NCI-H446 (cell line): Measurements from ENCODE around the gene DDX59.

Source experiments
- DNase-seq, 2 experiments: peaks; one replicate each; lab custom pipeline; 2025; lab: John Stamatoyannopoulos, UW

DDX59 gene

DNA sequence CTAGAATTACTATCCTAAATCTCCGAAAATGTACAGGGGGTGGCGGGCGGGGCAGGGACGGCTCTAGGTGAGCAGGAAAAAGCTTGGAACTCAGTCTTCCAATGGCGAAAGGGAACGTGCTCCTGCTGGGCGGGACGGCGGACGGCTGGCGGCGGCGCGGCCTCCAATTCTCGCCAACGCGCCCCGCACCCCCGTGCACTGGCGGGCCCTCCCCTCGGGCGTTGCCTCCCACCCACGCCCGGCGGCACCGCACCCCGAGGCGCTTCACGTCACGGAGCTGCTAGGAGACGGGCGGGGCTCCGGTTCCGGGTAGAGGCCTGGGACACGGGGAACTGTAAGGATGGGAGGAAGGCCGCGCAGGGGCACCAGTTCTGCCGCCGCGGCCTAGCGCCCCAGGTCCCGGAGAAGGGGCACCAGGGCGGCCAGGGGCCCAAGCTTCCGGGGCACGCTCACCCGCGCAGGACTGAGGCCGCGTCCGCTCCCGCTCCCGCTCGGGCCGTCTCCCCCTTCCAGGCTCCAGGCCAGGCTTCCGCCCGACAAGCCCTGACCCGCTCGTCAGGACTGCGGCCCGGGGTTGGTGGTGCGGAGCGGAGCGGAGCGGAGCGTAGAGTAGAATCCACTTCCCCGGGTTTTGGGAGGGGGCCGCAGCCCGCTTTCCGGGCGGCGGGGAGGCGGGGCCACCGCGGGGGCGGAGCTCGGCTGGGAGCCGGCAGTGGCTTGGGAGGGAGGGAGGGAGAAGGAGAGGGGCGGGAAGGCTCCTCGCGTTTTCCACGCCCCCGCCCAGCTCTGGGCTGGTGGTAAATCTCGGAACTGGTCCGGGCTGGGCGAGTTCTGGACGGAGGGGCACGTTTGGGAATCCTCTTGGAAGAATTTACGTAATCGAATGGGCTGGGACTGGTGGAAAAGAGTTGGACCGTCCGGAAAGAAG, at the start of gene DDX59:
DDX59 (minus strand) TSS at position 594 of the 928 bp plus-strand sequence. CDS start 3,167 bp downstream, outside the sequence.
- DNase-seq = peak; percentile 99

DNA sequence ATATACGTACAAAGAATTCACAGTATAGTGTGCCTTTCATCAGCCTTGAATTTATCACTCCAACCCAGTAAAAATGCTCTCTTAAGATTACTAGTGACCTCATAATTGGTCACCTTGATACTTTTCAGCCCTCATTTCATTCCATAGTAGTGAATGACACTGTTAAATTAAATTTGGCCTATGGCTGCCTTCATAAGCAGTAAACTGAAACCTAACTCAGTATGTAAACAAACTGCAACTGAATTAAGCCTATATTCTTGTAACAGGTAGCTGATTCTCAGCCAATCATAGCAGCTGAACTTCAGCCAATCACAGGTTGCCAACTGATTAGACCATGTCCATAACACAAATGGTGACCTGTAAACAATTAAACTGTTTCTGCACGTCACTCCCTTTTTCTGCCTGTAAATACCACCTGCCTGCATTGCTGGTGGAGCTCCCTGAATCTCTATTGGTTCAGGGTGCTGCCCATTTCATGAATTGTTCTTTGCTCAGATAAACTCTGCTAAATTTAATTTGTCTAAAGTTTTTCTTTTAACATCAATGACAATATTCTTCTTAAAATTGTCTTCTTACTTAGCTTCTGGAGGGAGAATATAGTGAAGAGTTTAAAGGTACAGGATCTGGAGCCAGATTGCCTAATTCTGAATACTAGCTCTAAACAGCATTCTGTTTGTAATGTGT, 44.9 kb upstream of the DDX59 start:
- DNase-seq = no peak

DNA sequence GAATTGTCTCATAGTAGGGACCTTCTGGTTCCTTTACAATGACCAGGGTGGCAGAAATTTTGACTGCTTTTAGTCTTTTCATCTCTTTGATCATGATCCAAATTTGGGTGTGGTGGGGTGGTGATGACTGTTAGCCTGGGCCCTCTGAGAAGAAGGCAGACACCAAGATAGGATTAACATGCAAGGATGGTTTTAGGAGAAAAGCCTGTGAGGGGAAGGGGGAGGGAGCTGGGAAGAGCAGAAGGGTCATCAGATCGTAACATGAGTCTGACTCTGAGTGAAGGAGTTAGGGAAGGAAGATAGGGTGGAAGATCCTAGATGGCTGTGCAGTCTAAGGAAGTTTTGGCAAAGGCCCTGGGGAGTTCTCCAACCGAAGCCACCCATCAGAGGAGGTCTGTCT, 40.5 kb upstream of the DDX59 start:
- DNase-seq = no peak

DNA sequence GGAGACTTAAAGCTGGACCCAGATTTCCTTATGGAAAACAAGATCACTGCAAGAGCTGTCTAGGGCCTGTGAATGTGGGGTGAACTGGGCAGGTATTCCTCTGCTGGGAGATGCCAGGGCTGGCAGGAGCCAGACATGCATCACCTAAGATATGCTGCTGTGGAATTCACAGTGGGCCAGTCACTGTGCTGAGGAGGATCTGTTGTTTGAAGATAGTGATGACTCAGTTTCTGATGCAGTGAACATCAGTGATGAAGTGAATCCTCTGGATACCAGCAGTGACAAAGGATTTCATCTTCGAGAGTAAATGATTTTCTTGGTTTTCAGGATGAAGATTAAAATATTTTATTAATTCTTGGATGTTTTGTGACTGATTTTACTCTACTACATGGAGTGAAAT, 39.1 kb upstream of the DDX59 start:
- DNase-seq = no peak

DNA sequence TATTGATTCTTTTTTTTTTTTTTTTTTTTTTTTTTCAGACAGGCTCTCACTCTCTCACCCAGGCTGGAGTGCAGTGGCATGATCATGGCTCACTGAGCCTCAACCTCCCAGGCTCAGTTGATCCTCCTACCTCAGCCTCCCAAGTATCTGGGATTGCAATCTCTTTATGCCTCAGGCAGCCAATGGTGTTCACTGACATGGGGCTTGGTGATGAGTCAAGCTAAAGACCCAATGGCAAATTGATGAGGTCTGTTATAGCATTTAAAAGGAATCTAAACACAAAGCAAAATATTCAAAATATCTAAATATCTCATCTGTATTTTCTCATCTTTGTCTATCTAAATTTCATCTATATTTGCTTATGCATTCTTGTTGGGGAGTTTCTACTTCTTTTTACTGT, 38.5 kb upstream of the DDX59 start:
- no peak for DNase-seq

DNA sequence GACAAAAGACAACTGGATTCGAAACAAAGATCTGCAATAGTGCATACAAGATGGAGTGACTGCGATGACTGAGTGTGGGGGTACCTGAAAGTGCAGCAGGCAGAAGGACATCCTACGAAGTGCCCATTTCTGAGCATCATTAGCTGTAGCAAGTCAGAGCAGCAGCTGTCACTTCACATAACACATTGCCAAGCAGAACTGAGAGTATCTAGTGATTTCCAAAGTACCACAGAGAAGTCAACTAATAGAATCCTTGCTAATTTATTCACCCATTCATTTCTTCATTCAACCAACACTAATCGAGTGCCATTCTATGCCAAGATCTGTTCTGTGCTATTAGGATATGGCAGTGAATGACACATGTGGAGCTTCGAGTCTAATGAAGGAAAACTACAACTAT, 37.4 kb upstream of the DDX59 start:
- DNase-seq = peak; percentile 13 to 14

DNA sequence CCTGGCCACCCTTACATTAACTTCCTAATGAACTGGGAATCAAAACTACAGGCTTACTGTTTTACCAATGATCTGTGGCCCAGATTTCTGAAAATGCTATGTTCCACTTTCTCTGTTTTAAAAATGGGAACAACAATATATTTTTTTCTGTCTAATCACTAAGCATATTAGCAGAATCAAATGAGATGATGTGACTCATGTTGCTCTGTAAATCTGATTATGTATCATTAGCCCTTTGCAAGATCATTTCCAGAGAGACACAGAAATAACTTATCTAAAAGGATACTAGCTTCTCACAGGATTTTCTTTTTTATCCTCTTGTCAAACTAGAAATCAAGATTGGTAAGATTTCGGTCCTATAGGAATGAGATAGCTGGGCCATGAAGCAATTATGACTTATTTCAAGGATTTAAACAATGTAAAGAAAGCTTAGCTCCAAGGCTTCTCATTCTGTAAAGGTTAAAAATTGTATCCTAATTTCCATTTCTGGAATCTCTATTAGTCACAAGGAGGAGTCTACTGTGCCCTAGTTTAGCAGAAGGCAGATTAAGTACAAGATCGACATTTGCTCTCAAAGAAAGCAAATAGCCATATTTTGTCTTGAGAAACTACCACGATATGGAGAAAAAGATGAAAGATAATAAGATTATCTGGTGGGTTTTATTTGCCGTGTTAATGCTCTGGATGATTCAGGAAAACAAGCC, 36.6 kb upstream of the DDX59 start:
- DNase-seq = no peak

DNA sequence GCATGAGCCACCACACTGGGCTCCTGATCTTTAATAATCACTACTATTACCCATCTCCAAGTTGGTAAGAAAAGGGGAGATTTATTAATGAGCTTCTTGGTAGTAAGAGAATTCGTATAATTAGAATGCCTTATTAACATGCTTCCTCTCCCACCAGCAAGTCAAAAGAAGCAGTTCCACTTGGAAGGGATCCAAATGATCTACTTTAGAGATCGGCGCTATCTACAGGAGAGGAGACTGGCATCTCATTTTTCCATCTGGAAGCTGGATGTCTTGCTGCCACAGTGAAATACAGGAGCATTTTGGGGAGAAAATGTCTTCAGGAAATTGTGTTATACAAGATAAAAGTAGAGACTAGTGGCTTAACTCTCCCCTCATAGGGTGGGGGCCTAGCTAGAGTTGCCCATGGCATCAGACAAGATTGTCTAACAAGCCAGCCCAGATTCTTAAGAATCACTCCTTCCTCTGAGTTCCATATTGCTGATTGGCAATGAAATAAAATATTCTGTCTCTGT, 35.3 kb upstream of the DDX59 start:
- no peak for DNase-seq

DNA sequence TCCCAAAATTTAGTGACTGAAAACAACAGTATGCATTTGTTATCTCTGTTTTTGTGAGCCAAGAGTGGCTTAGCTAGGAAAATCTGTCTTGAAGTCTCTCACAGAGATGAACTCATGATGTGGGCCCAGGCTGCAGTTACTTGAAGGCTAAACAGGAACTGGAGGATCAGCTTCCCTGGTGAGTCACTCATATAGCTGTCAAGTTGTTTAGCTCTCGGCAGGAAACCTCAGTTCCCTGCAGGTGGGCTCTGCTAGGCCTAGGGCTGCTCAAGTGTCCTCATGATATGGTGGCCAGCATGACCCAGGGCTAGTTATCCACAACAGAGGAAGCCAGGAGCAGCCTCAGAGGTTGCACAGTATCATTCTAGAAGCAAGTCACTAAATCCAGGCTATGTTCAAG, 30.2 kb upstream of the DDX59 start:
- DNase-seq = no peak

DNA sequence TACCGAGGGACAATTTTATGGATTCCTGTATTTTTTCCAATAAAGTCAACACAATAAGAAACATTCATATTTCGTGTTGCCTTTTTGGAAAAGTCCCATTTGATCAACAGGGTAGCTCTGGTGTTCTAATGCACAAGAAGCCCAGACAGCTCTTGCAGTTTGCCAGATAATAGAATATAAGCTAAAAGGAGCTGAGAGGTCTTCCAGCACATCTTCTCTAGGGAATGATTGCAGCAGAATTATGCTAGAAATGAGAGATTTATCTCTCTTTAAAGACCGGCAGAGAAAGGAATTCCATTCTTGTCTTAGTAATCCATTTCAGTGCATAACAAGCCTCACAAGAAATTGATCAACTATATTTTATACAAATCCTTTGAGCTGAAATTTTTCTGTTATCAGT, 25.0 kb upstream of the DDX59 start:
- DNase-seq = no peak

DNA sequence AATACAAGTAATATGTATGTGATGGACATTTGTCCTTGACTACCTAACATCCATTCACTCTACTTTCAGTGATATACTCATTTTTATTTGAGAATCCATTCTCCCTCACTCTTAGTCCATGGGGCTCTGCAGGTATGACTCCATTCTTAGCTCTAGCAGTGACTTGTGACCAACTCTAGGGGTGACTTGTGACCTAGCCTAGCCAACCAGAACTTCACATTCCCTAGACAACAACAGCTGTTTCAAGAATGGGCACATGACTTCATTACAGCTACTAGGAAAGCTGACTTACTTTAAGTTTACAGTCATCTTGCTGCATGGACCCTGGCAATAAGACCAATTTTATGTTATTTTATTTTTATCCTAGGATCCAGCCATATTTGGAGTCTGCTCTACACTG, 23.6 kb upstream of the DDX59 start:
- DNase-seq = no peak

DNA sequence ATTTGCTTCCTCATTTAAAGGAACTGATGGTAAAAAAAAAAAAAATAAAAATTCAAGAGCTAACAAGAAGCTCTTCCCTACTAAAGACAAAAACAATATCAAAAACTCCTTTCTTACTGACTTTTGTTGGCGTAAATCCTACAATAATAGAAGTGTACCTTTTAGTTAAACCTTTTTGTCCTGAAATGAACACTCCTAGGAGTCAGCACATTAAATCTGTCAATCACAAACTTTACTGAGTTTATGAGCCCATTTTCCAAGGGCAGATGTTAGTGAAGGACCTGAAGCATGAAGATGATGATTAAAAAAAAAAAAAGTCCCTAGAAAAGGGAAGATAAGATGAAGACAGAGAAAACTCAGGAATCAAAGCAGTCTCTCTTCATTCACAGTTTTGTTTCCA, 22.6 kb upstream of the DDX59 start:
- no peak for DNase-seq

DNA sequence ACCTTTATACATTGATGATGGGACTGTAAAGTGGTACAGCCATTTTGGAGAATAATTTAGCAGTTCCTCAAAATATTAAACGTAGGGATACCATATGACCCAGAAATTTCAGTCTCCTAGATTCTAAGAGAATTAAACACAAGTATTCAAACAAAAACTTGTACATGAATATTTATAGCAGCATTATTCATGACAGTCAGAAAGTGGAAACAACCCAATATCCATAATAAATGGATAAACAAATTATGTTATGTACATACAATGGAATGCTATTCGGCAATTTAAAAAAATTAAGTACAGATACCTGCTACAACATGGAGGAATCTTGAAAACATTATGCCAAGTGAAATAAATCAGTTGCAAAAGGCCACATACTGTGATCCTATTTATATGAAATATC, 16.9 kb upstream of the DDX59 start:
- DNase-seq = no peak

DNA sequence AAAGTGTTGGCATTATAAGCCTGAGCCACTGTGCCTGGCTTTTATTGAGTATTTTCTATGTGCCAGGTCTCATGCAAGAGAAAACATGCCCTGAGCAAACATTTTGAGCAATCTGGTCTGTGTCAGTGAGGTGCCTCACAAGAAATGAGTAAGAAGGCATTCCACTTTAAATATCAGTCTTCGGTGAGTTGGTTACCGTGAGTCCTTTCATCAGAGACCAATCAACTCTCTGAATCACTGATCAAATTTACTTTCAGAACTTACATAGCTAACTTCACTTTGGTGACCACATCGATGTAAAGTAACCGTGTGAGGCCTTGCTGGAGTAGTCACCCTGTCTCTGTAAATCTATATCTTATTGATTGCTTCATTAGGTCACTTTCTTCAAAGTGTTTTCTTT, 14.3 kb upstream of the DDX59 start:
- no peak for DNase-seq

DNA sequence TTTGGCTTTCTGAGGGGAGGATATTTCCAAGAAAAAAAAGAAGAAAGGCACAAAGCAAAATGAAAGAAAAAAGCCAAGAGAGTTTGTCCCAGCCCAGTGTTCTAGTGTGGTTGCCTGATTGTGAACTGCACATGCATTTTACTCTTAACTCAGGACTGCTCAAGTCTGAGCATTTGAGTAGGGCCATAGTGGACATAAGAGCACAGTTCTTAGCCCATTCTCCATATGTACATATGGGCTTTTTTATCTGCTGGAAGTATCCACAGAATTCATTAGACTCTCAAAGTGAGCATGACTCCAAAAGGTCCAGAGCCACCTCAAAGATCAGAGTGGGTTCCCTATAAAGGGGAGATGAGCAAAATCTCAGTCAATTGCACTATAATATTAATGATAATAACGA, 13.6 kb upstream of the DDX59 start:
- DNase-seq = no peak

DNA sequence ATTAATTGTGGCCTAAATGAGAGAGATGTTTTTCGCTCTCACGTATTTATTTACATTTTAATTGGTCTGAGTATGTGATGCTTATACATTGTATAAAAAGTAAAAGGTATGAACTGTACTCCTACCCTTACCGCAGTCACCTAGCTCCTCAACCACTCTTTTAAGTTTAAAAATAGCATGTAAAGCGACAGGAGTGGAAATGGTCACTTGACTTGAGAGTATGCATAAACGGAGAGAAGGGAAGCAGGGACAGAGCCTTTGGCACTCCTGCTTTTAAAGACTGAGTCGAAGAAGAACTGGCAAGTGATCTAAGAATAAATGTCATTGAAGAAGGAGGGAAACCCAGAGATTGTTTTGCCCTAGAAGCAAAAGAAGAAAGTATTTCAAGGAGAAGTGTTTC, 11.5 kb upstream of the DDX59 start:
- DNase-seq = no peak

DNA sequence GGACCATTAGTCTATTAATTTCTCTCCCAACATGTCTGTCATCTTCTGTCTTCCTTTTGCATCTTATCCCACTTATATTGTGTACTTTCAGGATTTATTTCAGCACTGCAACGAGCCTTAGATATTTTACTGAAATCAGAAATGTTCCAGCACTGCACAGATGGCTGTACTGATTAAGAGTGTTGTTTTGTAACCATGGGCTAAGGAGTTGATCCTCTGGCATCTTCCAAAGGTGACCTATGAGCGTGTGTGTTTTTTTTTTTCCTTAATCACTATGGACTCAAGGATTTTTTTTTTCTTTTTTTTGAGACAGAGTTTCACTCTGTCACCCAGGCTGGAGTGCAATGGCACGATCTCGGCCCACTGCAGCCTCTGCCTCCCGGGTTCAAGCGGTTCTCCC, 7.1 kb upstream of the DDX59 start:
- DNase-seq = no peak

DNA sequence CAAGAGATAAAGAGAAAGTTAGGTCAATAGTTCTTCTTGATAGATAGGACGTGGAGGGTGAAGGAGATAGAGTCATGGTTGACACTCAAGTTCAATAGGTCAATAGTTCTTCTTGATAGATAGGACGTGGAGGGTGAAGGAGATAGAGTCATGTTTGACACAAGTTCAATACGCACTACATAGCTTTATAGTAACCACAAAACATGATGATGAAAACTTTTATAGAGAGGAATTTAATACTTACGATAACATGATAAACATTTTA, 5.8 kb upstream of the DDX59 start:
- DNase-seq = no peak

DNA sequence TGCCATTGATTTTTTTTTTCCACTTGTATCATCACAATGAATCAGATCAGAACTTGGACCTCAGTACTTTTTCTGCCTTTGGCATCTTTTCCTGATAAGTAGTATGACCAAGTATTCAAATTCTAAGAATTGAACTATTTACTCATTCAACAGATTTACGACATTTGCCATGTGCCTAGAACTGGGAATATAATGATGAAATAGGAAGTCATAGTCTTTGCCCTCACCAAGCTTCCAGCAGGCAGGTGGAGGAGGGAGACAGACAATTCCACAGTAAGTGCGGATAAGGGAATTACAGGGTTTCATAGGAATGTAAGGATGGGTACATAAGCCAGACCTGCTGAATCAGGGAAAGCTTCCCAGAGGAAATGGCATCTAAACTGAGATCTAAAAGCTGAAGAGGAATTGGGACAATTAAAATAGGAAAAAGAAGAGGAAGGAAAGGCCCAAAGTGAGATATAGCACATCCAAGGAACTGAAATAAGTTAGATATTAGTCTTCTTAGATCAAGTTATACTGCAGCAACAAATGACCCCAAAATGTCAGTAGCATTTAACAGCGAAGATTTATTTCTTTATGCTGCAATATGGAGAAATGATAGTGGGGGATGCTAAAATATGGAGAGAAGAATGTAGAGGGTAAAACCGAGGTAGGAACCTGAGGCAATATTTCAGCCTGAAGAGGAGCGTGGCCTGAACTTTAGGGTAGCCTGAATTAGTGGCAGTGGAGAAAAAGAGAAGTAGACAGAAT, 5.3 kb upstream of the DDX59 start:
- no peak for DNase-seq

DNA sequence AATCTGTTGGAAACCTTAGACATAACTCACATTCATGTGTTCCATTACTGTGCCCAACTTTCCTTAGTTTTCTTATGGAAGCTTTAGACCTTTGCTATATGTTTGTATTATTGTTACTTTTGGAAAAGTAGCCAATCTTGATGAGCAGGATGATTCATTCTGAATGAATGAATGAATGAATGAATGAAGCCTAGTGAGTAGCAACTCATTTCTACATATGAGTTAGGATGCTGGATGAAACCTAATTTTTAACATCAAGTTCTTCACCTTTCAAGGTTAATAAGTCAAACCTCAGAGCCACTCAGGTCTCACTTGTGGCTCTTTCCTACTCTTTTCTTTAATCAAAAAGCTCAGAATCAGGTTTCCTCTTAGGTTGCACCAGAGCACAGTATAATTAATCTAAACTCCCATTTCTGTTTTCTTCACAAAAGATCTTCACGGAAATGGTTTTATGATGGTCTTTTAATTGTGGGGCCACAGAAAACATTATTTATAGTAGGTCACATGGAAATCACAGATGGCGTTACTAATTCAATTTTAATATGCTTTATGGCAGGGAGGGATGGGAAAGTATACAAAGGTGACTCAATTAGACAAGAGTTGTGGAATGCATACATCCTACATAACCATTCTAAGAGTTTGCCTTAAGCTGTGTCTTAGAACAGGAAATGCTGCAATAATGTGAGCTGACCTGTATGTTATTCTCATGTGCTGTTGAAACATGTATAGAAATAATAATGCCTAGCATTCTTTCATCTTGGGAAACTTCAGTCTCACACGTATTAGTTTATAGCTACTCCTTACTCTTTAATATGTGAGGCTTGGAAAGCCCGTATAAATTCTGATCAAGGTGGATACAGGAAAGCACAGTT, 4.5 kb upstream of the DDX59 start:
- DNase-seq = no peak

DNA sequence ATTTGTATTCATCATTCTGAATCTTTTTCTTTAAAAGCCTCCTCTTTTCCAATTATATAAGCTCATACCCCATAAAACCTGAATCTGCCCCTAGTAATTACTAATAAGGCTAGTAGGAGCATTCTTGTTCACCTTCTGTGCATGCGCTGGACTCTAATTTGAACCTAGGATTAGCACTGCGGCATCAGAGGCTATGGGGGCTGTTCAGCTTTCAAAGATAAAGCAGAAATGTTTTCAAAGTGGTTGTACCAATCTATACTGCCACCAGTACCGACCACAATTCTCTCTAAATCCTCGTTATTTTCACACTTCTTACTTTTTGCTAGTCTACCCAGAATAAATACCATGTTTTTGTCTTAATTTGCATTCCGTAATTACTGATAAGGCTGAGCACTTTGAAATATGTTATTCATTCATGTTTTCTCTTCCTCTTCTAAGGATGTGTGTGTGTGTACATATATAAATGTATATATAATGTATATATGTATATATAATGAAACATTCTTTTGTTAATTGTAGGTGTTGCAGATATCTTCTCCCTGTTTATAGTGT, 1.6 kb upstream of the DDX59 start:
- DNase-seq = no peak
